GM18907 (cell line): ENCODE data around the gene MTCL1.
"Not testable (repeated sequence)": the region's sequence is repeated elsewhere in the genome, so short reads cannot be mapped to it uniquely, and the experiment has no call there.

Experiments used
- ATAC-seq: cut with Tn5 transposase; IDR thresholded peaks from one replicate; pipeline ENCODE4 v1.9.1; 2021; ENCODE audit warnings: mild to moderate bottlenecking, moderate library complexity; ENCODE audit not compliant: unreplicated experiment

MTCL1 gene

DNA sequence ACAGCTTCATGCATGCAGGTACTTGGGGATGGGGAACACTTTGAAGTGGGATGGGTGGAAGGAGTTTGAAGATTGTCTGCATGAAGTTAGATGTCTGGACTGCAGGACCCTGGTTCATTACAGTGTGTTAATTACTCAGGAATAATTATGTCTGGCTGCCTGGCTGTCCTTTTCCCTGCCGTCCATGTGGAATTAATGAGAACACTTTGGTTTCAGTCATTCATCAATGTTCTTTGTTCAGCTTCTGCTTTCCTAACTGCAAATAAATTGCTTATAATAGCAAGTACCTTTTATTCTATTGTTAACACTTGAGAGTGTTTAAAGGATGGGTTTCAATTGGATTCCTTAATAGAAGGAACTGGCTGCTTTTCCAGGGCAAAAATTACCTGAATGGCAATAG, 35.8 kb downstream of the MTCL1 start:
- no peak for ATAC-seq

GRCh38 chr18:8741532-8741931, 36.2 kb downstream of the MTCL1 start:
- ATAC-seq, result no peak

- no peak for ATAC-seq
Observed at GRCh38 chr18:8742387-8743361, 37.3 kb downstream of the MTCL1 start.

GRCh38 chr18:8744038-8744437, 38.7 kb downstream of the MTCL1 start:
- no peak for ATAC-seq

GRCh38 chr18:8744656-8745055, 39.3 kb downstream of the MTCL1 start:
- ATAC-seq, result no peak

- ATAC-seq, result no peak
Observed at GRCh38 chr18:8745355-8746014, 40.1 kb downstream of the MTCL1 start.

GRCh38 chr18:8747440-8747937, 42.1 kb downstream of the MTCL1 start:
- no peak for ATAC-seq

DNA sequence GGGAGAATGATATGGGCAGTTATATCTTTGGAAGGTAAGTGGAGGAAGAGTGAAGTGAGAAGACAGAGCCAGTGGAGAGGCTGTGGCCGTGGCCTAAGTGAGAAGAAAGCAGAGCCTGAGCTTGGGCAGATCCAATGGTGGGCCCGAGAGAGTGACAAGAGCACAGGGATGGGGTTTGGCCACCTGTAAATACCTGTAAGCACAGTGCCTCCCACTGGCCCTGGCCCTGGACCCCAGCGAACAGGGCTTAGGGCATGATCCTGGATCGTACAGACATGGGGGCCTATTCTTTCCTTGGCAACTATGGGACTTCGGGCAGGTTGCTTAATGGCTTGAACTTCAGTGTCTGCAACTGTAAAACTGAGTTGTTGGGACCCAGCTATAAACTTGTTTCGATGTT, 44.1 kb downstream of the MTCL1 start:
- no peak for ATAC-seq

- no peak for ATAC-seq
Observed at GRCh38 chr18:8750954-8751415, 45.6 kb downstream of the MTCL1 start.

- no peak for ATAC-seq
Observed at GRCh38 chr18:8751692-8752091, 46.3 kb downstream of the MTCL1 start.

- ATAC-seq, result no peak
Observed at GRCh38 chr18:8752329-8752728, 47.0 kb downstream of the MTCL1 start.

DNA sequence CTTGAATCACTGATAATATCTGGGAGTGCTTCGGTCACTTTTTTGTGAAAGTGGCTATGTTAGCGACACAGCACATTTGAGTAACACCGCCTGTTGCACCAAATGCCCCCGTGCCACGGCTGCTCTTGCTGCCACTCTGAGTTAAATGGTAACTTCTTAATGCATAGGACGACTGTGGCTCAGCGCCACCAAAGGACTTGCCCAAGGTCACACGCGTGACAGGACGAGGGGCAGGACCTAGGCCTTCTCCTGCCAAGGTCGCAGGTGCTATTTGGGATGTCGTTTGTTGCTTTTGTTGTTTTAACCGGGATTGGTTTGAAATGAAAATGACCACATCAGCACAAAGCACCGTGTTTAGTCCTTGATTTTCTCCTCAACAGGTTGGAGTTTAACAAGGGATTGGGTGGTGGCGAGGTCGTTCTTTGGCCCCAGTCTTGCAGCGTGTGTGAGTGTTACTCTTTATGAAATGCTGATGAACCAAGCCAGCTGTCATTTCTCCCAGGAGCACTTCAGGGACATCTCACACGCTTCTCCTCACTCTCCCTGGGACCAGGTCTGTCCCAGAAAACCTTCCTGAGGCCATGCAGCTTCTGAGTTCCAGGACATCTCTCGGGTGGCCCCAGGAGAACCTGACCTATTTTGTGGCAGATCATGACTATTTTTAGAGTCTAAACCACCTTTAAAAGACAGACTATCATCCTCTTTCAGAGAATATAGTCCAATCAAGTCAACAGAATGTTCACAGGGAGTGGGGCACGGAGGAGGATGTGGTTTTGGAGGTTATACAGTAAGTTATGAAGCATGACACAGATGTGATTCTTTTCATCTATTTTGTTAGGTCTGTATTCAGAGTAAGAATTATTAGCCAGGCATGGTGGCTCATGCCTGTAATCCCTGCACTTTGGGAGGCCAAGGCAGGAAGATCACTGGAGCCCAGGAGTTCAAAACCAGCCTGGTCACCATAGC, 49.9 kb downstream of the MTCL1 start:
- peak; percentile 87 for ATAC-seq

- ATAC-seq, result no peak
Observed at GRCh38 chr18:8756571-8756970, 51.2 kb downstream of the MTCL1 start.

DNA sequence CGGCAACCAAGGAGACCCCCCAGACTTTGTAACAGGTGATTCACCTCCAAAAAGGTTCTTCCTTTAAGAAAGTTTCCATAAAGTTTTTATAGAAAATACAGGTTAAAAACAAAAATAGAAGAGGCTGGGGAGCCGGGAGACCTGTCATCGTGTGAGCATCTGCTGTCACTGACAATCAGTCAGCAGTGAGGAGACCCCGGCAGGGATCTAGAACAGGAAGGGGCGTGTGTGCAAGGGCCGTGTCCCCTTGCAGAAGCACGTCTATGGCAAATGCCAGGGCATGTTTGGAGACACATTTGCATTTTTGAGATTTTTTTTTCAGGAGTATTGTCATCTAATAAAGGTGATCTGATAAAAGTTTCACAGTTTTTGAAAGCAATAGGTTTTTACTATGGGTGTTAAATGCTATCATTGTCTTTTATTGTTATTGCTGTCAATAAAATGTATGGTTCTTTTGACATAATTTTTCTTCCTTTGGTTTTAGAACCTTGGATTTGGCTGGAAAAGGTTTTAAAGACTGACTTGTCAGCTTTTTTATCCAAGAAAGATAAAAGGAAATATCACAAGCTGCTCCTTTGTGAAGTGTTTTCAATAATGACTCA, 52.1 kb downstream of the MTCL1 start:
- no peak for ATAC-seq

- no peak for ATAC-seq
Observed at GRCh38 chr18:8758466-8758865, 53.1 kb downstream of the MTCL1 start.

- no peak for ATAC-seq
Observed at GRCh38 chr18:8760984-8761383, 55.6 kb downstream of the MTCL1 start.

- ATAC-seq, result not testable (repeated sequence)
Observed at GRCh38 chr18:8761535-8761934, 56.2 kb downstream of the MTCL1 start.

GRCh38 chr18:8762968-8763367, 57.6 kb downstream of the MTCL1 start:
- no peak for ATAC-seq

GRCh38 chr18:8763611-8764010, 58.3 kb downstream of the MTCL1 start:
- ATAC-seq, result no peak

DNA sequence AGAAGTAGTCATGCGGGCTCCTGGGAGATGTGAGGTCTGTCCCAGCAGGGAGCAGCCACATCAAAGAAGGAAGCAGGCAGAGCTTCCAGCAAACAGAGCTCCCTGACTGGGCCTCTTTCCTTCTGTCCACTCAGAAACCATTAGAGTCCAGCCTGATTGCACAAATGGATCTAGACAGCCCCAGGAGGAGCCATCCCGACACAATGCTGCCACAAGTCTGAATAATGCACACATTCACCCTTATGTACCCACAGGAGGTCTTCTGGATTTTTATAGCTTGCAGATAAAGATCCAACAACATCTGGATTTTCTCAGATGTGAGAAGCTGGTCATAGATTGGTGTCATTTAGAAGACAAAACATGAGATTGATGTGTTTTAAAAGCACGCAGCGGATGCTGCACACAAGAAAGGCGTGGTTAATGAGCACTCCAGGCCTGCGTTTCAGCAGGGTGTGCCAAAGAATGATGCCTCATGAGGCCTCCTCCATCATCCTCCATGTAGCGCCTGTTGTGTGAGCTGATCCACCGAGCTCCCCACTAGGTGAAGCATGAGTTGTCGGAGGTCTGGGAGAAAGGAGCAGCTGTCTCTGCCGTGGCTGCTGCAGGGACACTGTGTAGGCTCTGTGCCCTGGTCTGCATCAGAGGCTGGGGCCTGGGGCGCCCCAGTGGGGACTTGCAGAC, 60.6 kb downstream of the MTCL1 start:
- no peak for ATAC-seq
